ENCODE data around the gene DNAH10. TPM values are rescaled to one million over a fixed set of nuclear protein-coding genes. Genes with fewer than 3 reads are reported as not detected.

DNAH10 gene
- total RNA-seq, 1 experiment from 2014 or later: 0.17 TPM

- Histone ChIP-seq H4K5ac (ENCODE audit: insufficient read length, low read depth, low read length) (no peak overlapping the region), H3K4me1 (ENCODE audit: insufficient read depth, low read length) (no peaks in the 10 kb centered on the region)
- H3K9me3 Mint-ChIP-seq: no peaks in the 10 kb centered on the region
These were observed 130.8 kb downstream of the DNAH10 start for GRCh38 chr12:123892853-123893252.

More at GRCh38 chr12:123892853-123893252, 130.8 kb downstream of the DNAH10 start:
- no peak overlapping the region for H2BK12ac ChIP-seq (ENCODE audit: insufficient read length, low read depth, low read length)
- H3K27ac ChIP-seq (ENCODE audit: insufficient read length, low read depth, low read length): no peak overlapping the region
- no peak overlapping the region for H3K9ac ChIP-seq (ENCODE audit: extremely low read depth, insufficient read length, low read length)
- no peaks in the 10 kb centered on the region for H3K79me2 ChIP-seq (ENCODE audit: insufficient read depth, low read length)
- no peaks in the 10 kb centered on the region for H3K27me3 ChIP-seq (ENCODE audit: insufficient read depth, low read length)
- H3K79me1 ChIP-seq (ENCODE audit: insufficient read depth, low read depth, low read length, poor library complexity, severe bottlenecking): no peaks in the 10 kb centered on the region
- no peaks in the 10 kb centered on the region for H3K9me3 ChIP-seq (ENCODE audit: control insufficient read depth, low read depth, low read length)
- WGBS (ENCODE audit: extremely low coverage, insufficient read length, low lambda C conversion rate): no CpG with 5 or more reads among the region's 10 CpGs
- H3K36me3 Mint-ChIP-seq (ENCODE audit: insufficient read depth in 1 of 3, low read depth in 3 of 3): no peaks in the 10 kb centered on the region
- no peak overlapping the region for H2AFZ ChIP-seq (ENCODE audit: low read length)
- H2BK15ac ChIP-seq (ENCODE audit: low read depth, low read length): no peak overlapping the region
- H3K56ac ChIP-seq (ENCODE audit: insufficient read length, low read depth, low read length): no peak overlapping the region
- H2BK20ac ChIP-seq (ENCODE audit: low read depth, low read length, poor library complexity, severe bottlenecking): no peak overlapping the region
- no peak overlapping the region for H3K4me2 ChIP-seq (ENCODE audit: insufficient read depth, insufficient read length, low read length)
- H2BK120ac ChIP-seq (ENCODE audit: low read depth, low read length, poor library complexity, severe bottlenecking): no peak overlapping the region
- no peak overlapping the region for H3K4ac ChIP-seq (ENCODE audit: low read depth, low read length)
- H3K18ac ChIP-seq (ENCODE audit: insufficient read length, low read depth, low read length): no peak overlapping the region
- no peak overlapping the region for H3K4me3 Mint-ChIP-seq
- H2AK5ac ChIP-seq (ENCODE audit: insufficient read length, low read length): no peak overlapping the region
- TF ChIP-seq CTCF (conservative IDR thresholded peaks at IDR 0.05): no peak
- H3T11ph ChIP-seq (ENCODE audit: low read length): no peak overlapping the region
- H3K4me1 Mint-ChIP-seq: peaks cover 17 to 18% of the 10 kb centered on the region in 2 experiments
- no peak overlapping the region for H3K23ac ChIP-seq (ENCODE audit: insufficient read length, low read depth, low read length)
- H2BK5ac ChIP-seq (ENCODE audit: insufficient read length, low read length): no peak overlapping the region
- H4K20me1 ChIP-seq (ENCODE audit: control insufficient read depth, insufficient read depth, insufficient read length): no peaks in the 10 kb centered on the region
- H4K91ac ChIP-seq (ENCODE audit: insufficient read length, low read depth, low read length): no peak overlapping the region
- no peak overlapping the region; the same call in 1 of the 2 replicates for H3K14ac ChIP-seq (ENCODE audit: insufficient read depth, low read length)
- no peak for DNase-seq
- H3K23me2 ChIP-seq (ENCODE audit: insufficient read length, low read depth, low read length, poor library complexity, severe bottlenecking): no peaks in the 10 kb centered on the region
- H3K27me3 Mint-ChIP-seq (ENCODE audit: low read depth): peaks cover 77% of the 10 kb centered on the region
- H4K8ac ChIP-seq (replicated peaks; ENCODE audit: insufficient read length, low read depth, low read length): no peak overlapping the region
- H3K27ac Mint-ChIP-seq: no peak overlapping the region

Data from H9 (cell line).